ENCODE results near the gene RNF169. TPM values are rescaled to one million over a fixed set of nuclear protein-coding genes. Genes with fewer than 3 reads are reported as not detected.
"Not testable (repeated sequence)": the region's sequence is repeated elsewhere in the genome, so short reads cannot be mapped to it uniquely, and the experiment has no call there.

Gene RNF169
- polyA plus RNA-seq, 3 donors from 2014 or later: 0.21 to 2.2 (median 1.6) TPM

- no peaks in the 10 kb centered on the region for H3K9me3 Mint-ChIP-seq
- peaks cover 4 to 5% (median 4%) of the 10 kb centered on the region in 3 donors for H3K36me3 Mint-ChIP-seq
- H3K4me3 Mint-ChIP-seq: peak overlapping the region; percentile 9 to 81 (median 53)
- no peak for DNase-seq
- H3K27ac Mint-ChIP-seq: peak overlapping the region; percentile 86 to 93 (median 90)
- H3K27me3 Mint-ChIP-seq (ENCODE audit: low read depth in 3 of 3): no peaks in the 10 kb centered on the region
- H3K4me1 Mint-ChIP-seq: peaks cover 33 to 49% of the 10 kb centered on the region in 2 donors
Measured at GRCh38 chr11:74784726-74785125, 36.1 kb downstream of the RNF169 start.

- Mint-ChIP-seq H3K27me3 (ENCODE audit: low read depth in 3 of 3) (no peaks in the 10 kb centered on the region), H3K27ac (peak overlapping the region in 5 of 6 donors; percentile 51 to 77 (median 60)), H3K9me3 (no peaks in the 10 kb centered on the region), H3K4me1 (peaks cover 38 to 50% of the 10 kb centered on the region in 2 donors), H3K36me3 (peaks cover 5 to 13% (median 8%) of the 10 kb centered on the region in 3 donors), H3K4me3 (no peak overlapping the region)
- no peak for DNase-seq
Measured at GRCh38 chr11:74786574-74786973, 37.9 kb downstream of the RNF169 start.

DNA sequence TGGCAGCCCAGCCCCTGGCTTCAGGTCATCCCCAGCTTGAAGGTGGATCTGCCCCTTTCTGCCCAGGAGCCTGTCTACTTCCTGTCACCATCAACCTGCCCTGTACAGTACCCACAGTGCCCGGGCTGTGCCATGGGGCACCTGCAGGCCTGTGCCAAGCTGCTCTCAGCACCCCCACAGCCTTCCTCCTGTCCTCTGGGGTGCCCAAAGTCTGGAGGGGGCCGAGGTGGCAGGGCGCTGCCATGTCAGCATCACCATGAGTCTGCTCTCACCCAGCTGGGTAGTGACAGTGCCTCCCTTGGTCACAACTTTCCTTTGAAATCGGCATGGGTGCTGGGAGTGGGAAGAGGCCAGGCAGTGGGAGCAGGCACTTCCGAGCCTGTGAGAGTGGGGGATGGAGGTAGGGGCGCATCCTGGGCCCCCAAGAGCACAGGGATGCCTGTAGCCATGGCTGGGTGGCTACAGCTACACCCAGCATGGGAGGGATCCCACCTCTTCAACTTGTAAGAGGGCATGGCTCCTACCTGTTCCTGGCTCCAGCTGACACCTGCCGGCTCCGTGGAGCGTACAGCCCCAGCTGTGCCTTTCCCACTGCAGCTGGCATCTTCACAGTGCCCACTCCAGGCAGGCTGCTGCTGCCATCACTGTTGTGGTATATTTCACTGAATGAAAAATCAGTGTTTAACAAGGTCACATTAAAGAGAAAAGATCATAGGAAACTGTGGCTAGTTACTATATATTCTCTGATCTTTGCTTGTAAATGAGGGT lies 42.9 kb downstream of the RNF169 start:
- H3K27ac Mint-ChIP-seq: peak overlapping the region in 3 of 6 donors; percentile 15 to 55 (median 51)
- no peaks in the 10 kb centered on the region for H3K9me3 Mint-ChIP-seq
- no peak overlapping the region for H3K4me3 Mint-ChIP-seq
- DNase-seq: no peak
- H3K4me1 Mint-ChIP-seq: peaks cover 26 to 40% of the 10 kb centered on the region in 2 donors
- no peaks in the 10 kb centered on the region for H3K27me3 Mint-ChIP-seq (ENCODE audit: low read depth in 3 of 3)
- H3K36me3 Mint-ChIP-seq: peaks cover 24 to 38% (median 30%) of the 10 kb centered on the region in 3 donors

DNA sequence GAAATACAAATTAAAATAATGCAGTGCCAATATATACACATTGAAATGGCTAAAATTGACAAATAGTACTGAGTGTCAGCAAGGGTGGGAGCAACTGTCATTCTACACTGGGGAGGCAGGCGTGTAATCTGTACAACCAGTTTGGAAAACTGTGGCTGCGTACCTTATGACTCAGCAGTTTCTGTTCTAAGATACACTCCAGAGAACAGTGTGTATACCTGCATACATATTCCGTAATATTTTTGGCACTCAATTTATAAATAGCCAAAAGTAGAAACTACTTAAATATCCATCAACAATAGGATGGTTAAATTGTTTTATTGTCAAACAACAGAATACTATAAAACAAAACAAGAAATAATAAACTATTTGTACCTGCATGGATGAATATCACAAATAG lies 57.6 kb downstream of the RNF169 start:
- Mint-ChIP-seq H3K36me3 (peaks cover 0 to 13% (median 10%) of the 10 kb centered on the region in 3 donors), H3K4me3 (no peak overlapping the region), H3K27me3 (ENCODE audit: low read depth in 3 of 3) (no peaks in the 10 kb centered on the region), H3K9me3 (no peaks in the 10 kb centered on the region), H3K27ac (no peak overlapping the region), H3K4me1 (peaks cover 16 to 83% of the 10 kb centered on the region in 2 donors)
- no peak for DNase-seq

- no peaks in the 10 kb centered on the region for H3K27me3 Mint-ChIP-seq (ENCODE audit: low read depth in 3 of 3)
- no peak for DNase-seq
- H3K27ac Mint-ChIP-seq: peak overlapping the region in 1 of 6 donors; percentile 31
- no peak overlapping the region for H3K4me3 Mint-ChIP-seq
- peaks cover 15 to 62% of the 10 kb centered on the region in 2 donors for H3K4me1 Mint-ChIP-seq
- H3K36me3 Mint-ChIP-seq: peaks cover 0 to 17% (median 15%) of the 10 kb centered on the region in 3 donors
- no peaks in the 10 kb centered on the region for H3K9me3 Mint-ChIP-seq
Measured at GRCh38 chr11:74809801-74810200, 61.2 kb downstream of the RNF169 start.

GRCh38 chr11:74815966-74816365 lies 67.3 kb downstream of the RNF169 start:
- Mint-ChIP-seq H3K9me3 (no peaks in the 10 kb centered on the region), H3K27ac (peak overlapping the region in 2 of 6 donors; percentile 2 to 38), H3K4me1 (peaks cover 52 to 61% of the 10 kb centered on the region in 2 donors), H3K27me3 (ENCODE audit: low read depth in 3 of 3) (peaks cover 0 to 2% (median 0%) of the 10 kb centered on the region in 3 donors), H3K4me3 (no peak overlapping the region), H3K36me3 (peaks cover 3 to 31% (median 20%) of the 10 kb centered on the region in 3 donors)
- DNase-seq: no peak

DNA sequence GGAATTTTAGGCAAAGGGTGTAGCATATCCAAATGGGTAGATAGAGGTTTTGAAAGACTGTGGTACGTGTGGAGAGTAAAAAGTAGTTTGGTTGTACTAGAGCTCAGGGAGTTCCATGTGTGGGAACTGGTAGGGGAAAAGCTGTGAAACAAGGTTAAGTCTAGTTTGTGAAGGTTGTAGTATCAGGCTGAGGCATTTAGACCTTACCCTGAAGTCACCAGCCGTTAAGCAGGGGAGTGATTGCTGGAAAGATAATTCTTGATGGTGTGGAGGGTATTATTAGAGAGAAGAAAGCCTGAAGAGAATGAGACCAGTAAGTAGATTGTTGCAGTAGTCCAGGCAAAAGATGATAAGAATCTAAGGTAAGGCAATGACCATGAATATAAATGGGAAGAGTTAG lies 68.0 kb downstream of the RNF169 start:
- Mint-ChIP-seq H3K36me3 (peaks cover 3 to 30% (median 19%) of the 10 kb centered on the region in 3 donors), H3K27me3 (ENCODE audit: low read depth in 3 of 3) (peaks cover 0 to 2% (median 0%) of the 10 kb centered on the region in 3 donors), H3K27ac (peak overlapping the region in 4 of 6 donors; percentile 34 to 66 (median 46)), H3K9me3 (no peaks in the 10 kb centered on the region), H3K4me3 (no peak overlapping the region), H3K4me1 (peaks cover 57 to 66% of the 10 kb centered on the region in 2 donors)
- no peak for DNase-seq

DNA sequence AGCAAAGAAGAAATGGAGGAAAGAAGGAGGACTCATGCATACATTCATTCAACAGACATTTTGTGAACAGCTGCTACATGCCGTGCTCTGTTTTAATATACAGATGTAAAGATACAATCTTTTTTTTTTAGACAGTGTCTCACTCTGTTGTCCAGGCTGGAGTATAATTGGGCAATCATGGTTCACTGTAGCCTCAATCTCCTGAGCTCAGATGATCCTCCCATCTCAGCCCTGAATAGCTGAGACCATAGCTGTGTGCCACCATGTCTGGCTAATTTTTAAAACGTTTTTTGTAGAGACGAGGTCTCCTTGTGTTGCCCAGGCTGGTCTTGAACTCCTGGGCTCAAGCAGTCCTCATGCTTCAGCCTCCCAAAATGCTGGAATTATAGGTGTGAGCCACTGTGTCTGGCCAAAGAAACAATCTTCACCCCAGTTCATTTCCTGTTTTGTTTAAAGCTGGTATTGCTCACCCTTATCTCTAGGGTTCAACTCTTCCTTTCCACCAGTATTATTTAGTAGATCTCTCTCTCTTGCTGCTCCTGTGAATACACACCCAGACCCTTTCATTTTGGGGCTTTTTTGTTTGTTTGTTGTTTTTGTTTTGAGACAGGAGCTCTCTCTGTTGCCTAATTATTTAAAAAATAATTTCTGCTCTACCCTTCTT lies 69.8 kb downstream of the RNF169 start:
- Mint-ChIP-seq H3K4me1 (peaks cover 61 to 69% of the 10 kb centered on the region in 2 donors), H3K9me3 (peaks cover 0 to 2% (median 0%) of the 10 kb centered on the region in 6 donors), H3K27ac (peak overlapping the region; percentile 45 to 87 (median 76)), H3K4me3 (peak overlapping the region in 4 of 5 donors; percentile 12 to 33 (median 28)), H3K27me3 (ENCODE audit: low read depth in 3 of 3) (peaks cover 0 to 2% (median 0%) of the 10 kb centered on the region in 3 donors), H3K36me3 (peaks cover 3 to 29% (median 14%) of the 10 kb centered on the region in 3 donors)
- no peak for DNase-seq

DNA sequence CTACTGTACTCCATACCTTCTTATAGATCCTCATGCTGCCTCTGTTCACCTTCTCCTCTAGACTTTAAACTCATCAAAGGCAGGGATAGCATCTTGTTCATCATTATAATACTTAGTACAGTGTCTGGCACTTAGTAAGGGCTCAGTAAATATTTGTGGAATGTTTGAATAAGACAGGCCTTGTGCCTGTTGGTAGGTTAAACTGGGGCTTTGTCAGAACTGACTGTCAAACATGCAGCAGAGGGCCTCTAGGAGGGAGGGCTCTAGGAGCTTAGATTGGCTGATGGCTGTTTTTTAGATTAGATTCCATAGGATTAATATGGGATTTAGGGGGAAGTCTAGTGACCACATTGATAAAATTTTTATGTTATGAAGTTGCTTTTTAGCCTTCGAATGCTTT lies 70.8 kb downstream of the RNF169 start:
- peaks cover 0 to 9% (median 2%) of the 10 kb centered on the region in 6 donors for H3K9me3 Mint-ChIP-seq
- peaks cover 12 to 39% (median 24%) of the 10 kb centered on the region in 3 donors for H3K36me3 Mint-ChIP-seq
- peak overlapping the region; percentile 2 to 87 (median 36) for H3K27ac Mint-ChIP-seq
- H3K4me1 Mint-ChIP-seq: peaks cover 67 to 77% of the 10 kb centered on the region in 2 donors
- H3K27me3 Mint-ChIP-seq (ENCODE audit: low read depth in 3 of 3): peaks cover 0 to 3% (median 0%) of the 10 kb centered on the region in 3 donors
- no peak for DNase-seq
- H3K4me3 Mint-ChIP-seq: peak overlapping the region in 1 of 5 donors; percentile 30

DNA sequence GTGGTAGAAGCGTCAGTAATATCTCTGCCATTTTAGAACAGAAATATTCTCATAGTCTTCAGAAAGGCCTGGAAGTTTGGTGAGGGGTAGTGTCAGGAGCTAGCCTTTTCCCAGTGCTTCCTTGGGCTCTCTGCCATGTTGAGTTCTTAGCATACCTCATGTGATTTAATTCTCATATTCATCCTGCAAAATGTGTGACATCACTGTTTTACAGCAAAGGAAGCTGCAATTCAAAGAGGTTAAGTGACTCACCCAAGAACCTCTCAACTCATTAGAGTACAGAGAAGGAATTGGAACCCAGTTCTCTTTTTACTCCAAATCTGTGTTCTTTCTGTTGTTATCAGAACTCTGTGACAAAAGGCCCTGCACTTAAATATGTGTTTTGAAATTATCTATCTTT lies 72.1 kb downstream of the RNF169 start:
- peaks cover 26 to 49% (median 35%) of the 10 kb centered on the region in 3 donors for H3K36me3 Mint-ChIP-seq
- H3K4me3 Mint-ChIP-seq: peak overlapping the region in 3 of 5 donors; percentile 18 to 56 (median 31)
- H3K9me3 Mint-ChIP-seq: peaks cover 0 to 15% (median 6%) of the 10 kb centered on the region in 6 donors
- peaks cover 70 to 91% of the 10 kb centered on the region in 2 donors for H3K4me1 Mint-ChIP-seq
- peaks cover 0 to 3% (median 0%) of the 10 kb centered on the region in 3 donors for H3K27me3 Mint-ChIP-seq (ENCODE audit: low read depth in 3 of 3)
- peak overlapping the region in 5 of 6 donors; percentile 12 to 87 (median 47) for H3K27ac Mint-ChIP-seq
- no peak for DNase-seq

DNA sequence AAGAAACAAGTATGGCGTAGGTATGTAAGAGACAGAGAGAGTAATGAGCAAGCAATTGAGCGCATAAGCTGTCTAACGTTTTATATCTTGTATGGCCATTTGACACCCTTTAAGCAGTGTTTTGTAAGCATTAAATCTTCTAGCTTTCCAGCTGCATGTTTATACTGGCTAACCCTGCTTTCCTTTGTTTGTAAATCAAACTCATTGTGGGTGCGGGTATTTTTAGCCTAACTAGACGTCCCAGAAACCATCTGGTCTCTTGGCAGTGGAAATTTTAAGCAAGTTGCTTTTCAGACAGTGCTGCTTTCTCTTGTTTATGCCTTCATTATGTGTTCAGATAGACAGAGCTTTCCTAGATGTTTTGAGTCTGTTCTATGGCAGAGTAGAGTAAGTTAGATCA lies 73.5 kb downstream of the RNF169 start:
- DNase-seq: no peak
- peak overlapping the region in 3 of 5 donors; percentile 44 to 61 (median 56) for H3K4me3 Mint-ChIP-seq
- H3K9me3 Mint-ChIP-seq: peaks cover under 1 to 22% (median 8%) of the 10 kb centered on the region in 6 donors
- peak overlapping the region in 5 of 6 donors; percentile 26 to 82 (median 63) for H3K27ac Mint-ChIP-seq
- peaks cover 0 to 3% (median 0%) of the 10 kb centered on the region in 3 donors for H3K27me3 Mint-ChIP-seq (ENCODE audit: low read depth in 3 of 3)
- peaks cover 62 to 79% of the 10 kb centered on the region in 2 donors for H3K4me1 Mint-ChIP-seq
- peaks cover 32 to 57% (median 46%) of the 10 kb centered on the region in 3 donors for H3K36me3 Mint-ChIP-seq

DNA sequence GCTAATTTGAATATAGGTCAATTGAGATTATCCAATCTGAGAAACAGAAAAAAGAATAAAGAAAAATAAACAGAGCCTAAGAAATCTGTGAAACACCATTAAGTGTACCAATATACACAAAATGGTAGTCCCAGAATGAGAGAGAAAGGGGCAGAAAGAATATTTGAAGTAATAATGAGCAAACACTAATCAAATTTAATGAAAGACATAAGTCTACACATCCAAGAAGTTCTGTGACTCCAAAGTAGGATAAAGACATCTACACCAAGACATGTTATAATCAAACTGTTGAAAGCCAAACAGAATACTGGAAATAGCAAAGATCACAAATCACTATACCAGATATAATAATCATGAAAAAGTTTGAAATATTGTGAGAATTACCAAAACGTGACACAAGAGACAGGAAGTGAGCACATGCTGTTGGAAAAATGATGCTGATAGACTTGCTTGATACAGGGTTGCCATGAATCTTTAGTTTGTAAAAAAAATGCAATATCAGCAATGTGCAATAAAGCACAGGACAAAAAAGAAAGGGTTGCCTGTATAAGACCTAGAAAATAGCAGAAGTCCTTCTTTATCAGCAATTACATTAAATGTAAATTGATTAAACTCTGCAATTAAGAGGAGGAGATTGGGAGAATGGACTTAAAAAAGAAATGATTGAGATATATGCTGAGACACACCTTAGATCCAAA lies 75.8 kb downstream of the RNF169 start:
- no peak overlapping the region for H3K4me3 Mint-ChIP-seq
- peaks cover 41 to 63% (median 61%) of the 10 kb centered on the region in 3 donors for H3K36me3 Mint-ChIP-seq
- H3K9me3 Mint-ChIP-seq: peaks cover 3 to 25% (median 10%) of the 10 kb centered on the region in 6 donors
- peaks cover 0 to 4% (median 0%) of the 10 kb centered on the region in 3 donors for H3K27me3 Mint-ChIP-seq (ENCODE audit: low read depth in 3 of 3)
- peaks cover 42 to 57% of the 10 kb centered on the region in 2 donors for H3K4me1 Mint-ChIP-seq
- H3K27ac Mint-ChIP-seq: peak overlapping the region in 3 of 6 donors; percentile 43 to 67 (median 43)
- DNase-seq: no peak

DNA sequence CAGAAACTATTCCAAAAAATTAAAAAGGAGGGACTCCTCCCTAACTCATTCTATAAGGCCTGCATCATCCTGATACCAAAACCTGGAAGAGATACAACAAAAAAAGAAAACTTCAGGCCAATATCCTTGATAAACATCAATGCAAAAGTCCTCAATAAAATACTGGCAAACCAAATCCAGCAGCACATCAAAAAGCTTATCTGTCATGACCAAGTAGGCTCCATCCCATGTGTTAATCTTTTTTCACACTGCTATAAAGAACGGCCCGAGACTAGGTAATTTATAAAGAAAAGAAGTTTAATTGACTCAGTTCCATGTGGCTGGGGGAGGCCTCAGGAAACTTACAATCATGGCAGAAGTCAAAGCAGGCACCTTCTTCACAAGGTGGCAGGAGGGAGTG lies 76.9 kb downstream of the RNF169 start:
- Mint-ChIP-seq H3K4me1 (peaks cover 30 to 55% of the 10 kb centered on the region in 2 donors), H3K36me3 (peaks cover 44 to 66% (median 64%) of the 10 kb centered on the region in 3 donors), H3K9me3 (peaks cover 3 to 25% (median 10%) of the 10 kb centered on the region in 6 donors), H3K27ac (peak overlapping the region in 1 of 6 donors; percentile 16)
- not testable (repeated sequence) for DNase-seq; H3K27me3 Mint-ChIP-seq (ENCODE audit: low read depth in 3 of 3); H3K4me3 Mint-ChIP-seq

Measured in immature natural killer cell (primary cell).